ENCODE results near the gene TRAPPC4. TPM values are rescaled to one million over a fixed set of nuclear protein-coding genes. Genes with fewer than 3 reads are reported as not detected.
A peak's percentile ranks its signal among the peaks of the same experiment; 100 is the strongest.
"Not testable (repeated sequence)": the region's sequence is repeated elsewhere in the genome, so short reads cannot be mapped to it uniquely, and the experiment has no call there.

The TRAPPC4 gene
- total and polyA plus RNA-seq, 2 experiments from 2014 or later = 90.6 to 210 TPM

- Histone ChIP-seq H3K4me1 (ENCODE audit: insufficient read depth) (peaks cover 23% of the 10 kb centered on the region), H3K4me2 (ENCODE audit: unreplicated experiment) (no peak overlapping the region), H3K9me2 (ENCODE audit: insufficient read depth) (no peaks in the 10 kb centered on the region), H3K27ac (peak overlapping the region; percentile 1; the same call in 1 of the 2 replicates), H3K36me3 (ENCODE audit: low read depth) (peaks cover 34% of the 10 kb centered on the region), H2AFZ (no peak overlapping the region), H3K27me3 (replicated peaks; ENCODE audit: insufficient read depth) (no peaks in the 10 kb centered on the region), H3K9ac (0 out of 2 replicates have a peak overlapping the region, but pooled peaks have one; percentile 8), H3F3A (ENCODE audit: insufficient read depth) (peaks cover 66% of the 10 kb centered on the region), H3K4me3 (no peak overlapping the region), H4K20me1 (ENCODE audit: insufficient read depth) (no peaks in the 10 kb centered on the region), H3K79me2 (ENCODE audit: insufficient read depth) (peaks cover 60% of the 10 kb centered on the region), H3K9me3 (ENCODE audit: low read depth) (no peaks in the 10 kb centered on the region)
- DNase-seq = peak; percentile 38
- TF ChIP-seq EZH2 (IDR thresholded peaks at IDR 0.05; ENCODE audit: insufficient read depth, poor library complexity, severe bottlenecking) = no peak
- TF ChIP-seq EZH2phosphoT487 (IDR thresholded peaks at IDR 0.05; ENCODE audit: insufficient read depth, low read depth) = no peak
- in situ Hi-C loops (cut with MboI) = no loop called here
- 58 to 62% methylated on average over 8 of the region's 8 CpGs for WGBS, 2 experiments (ENCODE audit: low coverage in 1 of 2, low lambda C conversion rate in 2 of 2, missing lambda C conversion rate in 2 of 2)
Measured at GRCh38 chr11:119015054-119015611, 3.4 kb upstream of the TRAPPC4 start.

GRCh38 chr11:119016216-119017009, 2.2 kb upstream of the TRAPPC4 start:
- in situ Hi-C loops (cut with MboI) = no loop called here
- Histone ChIP-seq H3K36me3 (ENCODE audit: low read depth) (peaks cover 39% of the 10 kb centered on the region), H3F3A (ENCODE audit: insufficient read depth) (peaks cover 59% of the 10 kb centered on the region), H3K79me2 (ENCODE audit: insufficient read depth) (peaks cover 73% of the 10 kb centered on the region), H3K4me3 (peak overlapping the region; percentile 95), H3K27me3 (replicated peaks; ENCODE audit: insufficient read depth) (no peaks in the 10 kb centered on the region), H4K20me1 (ENCODE audit: insufficient read depth) (no peaks in the 10 kb centered on the region), H3K9me3 (ENCODE audit: low read depth) (no peaks in the 10 kb centered on the region), H3K9ac (peak overlapping the region; percentile 94), H3K27ac (peak overlapping the region; percentile 91), H3K4me1 (ENCODE audit: insufficient read depth) (peaks cover 29% of the 10 kb centered on the region), H2AFZ (no peak overlapping the region), H3K4me2 (ENCODE audit: unreplicated experiment) (peak overlapping the region; percentile 97), H3K9me2 (ENCODE audit: insufficient read depth) (no peaks in the 10 kb centered on the region)
- TF ChIP-seq EZH2phosphoT487 (IDR thresholded peaks at IDR 0.05; ENCODE audit: insufficient read depth, low read depth) (no peak), EZH2 (IDR thresholded peaks at IDR 0.05; ENCODE audit: insufficient read depth, poor library complexity, severe bottlenecking) (no peak)
- no peak for DNase-seq
- WGBS, 2 experiments (ENCODE audit: low coverage in 1 of 2, low lambda C conversion rate in 2 of 2, missing lambda C conversion rate in 2 of 2) = 70 to 78% methylated on average over 14 of the region's 14 CpGs

- H3K4me2 ChIP-seq (ENCODE audit: unreplicated experiment) = peak overlapping the region; percentile 97
- H3K9me3 ChIP-seq (ENCODE audit: low read depth); in situ Hi-C loops (cut with MboI); H3K27me3 ChIP-seq (replicated peaks; ENCODE audit: insufficient read depth); H2AFZ ChIP-seq; H4K20me1 ChIP-seq (ENCODE audit: insufficient read depth); H3K9me2 ChIP-seq (ENCODE audit: insufficient read depth); DNase-seq: not testable (repeated sequence)
- peak overlapping the region; percentile 91 for H3K27ac ChIP-seq
- 6 to 7% methylated on average over 10 of the region's 10 CpGs for WGBS, 2 experiments (ENCODE audit: low coverage in 1 of 2, low lambda C conversion rate in 2 of 2, missing lambda C conversion rate in 2 of 2)
- H3F3A ChIP-seq (ENCODE audit: insufficient read depth) = peaks cover 51% of the 10 kb centered on the region
- peaks cover 83% of the 10 kb centered on the region for H3K79me2 ChIP-seq (ENCODE audit: insufficient read depth)
- peak overlapping the region; percentile 95 for H3K4me3 ChIP-seq
- peaks cover 29% of the 10 kb centered on the region for H3K4me1 ChIP-seq (ENCODE audit: insufficient read depth)
- H3K36me3 ChIP-seq (ENCODE audit: low read depth) = peaks cover 41% of the 10 kb centered on the region
- peak overlapping the region; percentile 94 for H3K9ac ChIP-seq
Measured at GRCh38 chr11:119017377-119017776, 1.2 kb upstream of the TRAPPC4 start.

GRCh38 chr11:119019996-119020395, 1.4 kb downstream of the TRAPPC4 start:
- no peak overlapping the region for H2AFZ ChIP-seq
- H3K4me1 ChIP-seq (ENCODE audit: insufficient read depth) = peaks cover 29% of the 10 kb centered on the region
- peaks cover 26% of the 10 kb centered on the region for H3K36me3 ChIP-seq (ENCODE audit: low read depth)
- peak overlapping the region; percentile 94 for H3K9ac ChIP-seq
- no peak for TF ChIP-seq EZH2phosphoT487 (IDR thresholded peaks at IDR 0.05; ENCODE audit: insufficient read depth, low read depth)
- no peak for TF ChIP-seq EZH2 (IDR thresholded peaks at IDR 0.05; ENCODE audit: insufficient read depth, poor library complexity, severe bottlenecking)
- no peaks in the 10 kb centered on the region for H3K9me3 ChIP-seq (ENCODE audit: low read depth)
- DNase-seq = no peak
- in situ Hi-C loops (cut with MboI) = no loop called here
- H3K27ac ChIP-seq = peak overlapping the region; percentile 91; the same call in 1 of the 2 replicates
- no peaks in the 10 kb centered on the region for H3K27me3 ChIP-seq (replicated peaks; ENCODE audit: insufficient read depth)
- H3K9me2 ChIP-seq (ENCODE audit: insufficient read depth) = no peaks in the 10 kb centered on the region
- H3K4me3 ChIP-seq = peak overlapping the region; percentile 95
- peaks cover 80% of the 10 kb centered on the region for H3K79me2 ChIP-seq (ENCODE audit: insufficient read depth)
- no peaks in the 10 kb centered on the region for H4K20me1 ChIP-seq (ENCODE audit: insufficient read depth)
- H3F3A ChIP-seq (ENCODE audit: insufficient read depth) = peaks cover 32% of the 10 kb centered on the region
- peak overlapping the region; percentile 97 for H3K4me2 ChIP-seq (ENCODE audit: unreplicated experiment)
- WGBS, 2 experiments (ENCODE audit: low coverage in 1 of 2, low lambda C conversion rate in 2 of 2, missing lambda C conversion rate in 2 of 2) = 21 to 29% methylated on average over 2 of the region's 2 CpGs
